ENCODE measurements around the gene TMEM60. TPM values are rescaled to one million over a fixed set of nuclear protein-coding genes. Genes with fewer than 3 reads are reported as not detected.

The TMEM60 gene
- total and polyA plus RNA-seq, 2 of the 8 experiments (the other 6 are each of a cell fraction or from before 2014, with no cell fraction given) = 22.1 to 29.2 TPM

- no peak overlapping the region for H2BK20ac ChIP-seq (ENCODE audit: low read length)
- FAIRE-seq (no peak), DNase-seq (ENCODE audit: low read depth in 1 of 2, low spot score in 2 of 2) (no peak)
- H3K4ac ChIP-seq (replicated peaks; ENCODE audit: insufficient read length, low read depth, low read length) = no peak overlapping the region
- no peak overlapping the region for H2AK5ac ChIP-seq (ENCODE audit: low read depth, low read length)
- no peak overlapping the region for H4K5ac ChIP-seq (ENCODE audit: insufficient read length, low read depth, low read length)
- H3K27me3 ChIP-seq (replicated peaks in 1 of 4; ENCODE audit: control insufficient read depth in 3 of 4, extremely low read depth in 1 of 4, insufficient read depth in 3 of 4, low read length in 3 of 4) = no peaks in the 10 kb centered on the region
- no peak overlapping the region for H2BK5ac ChIP-seq (ENCODE audit: low read depth, low read length)
- no peak overlapping the region for H3K23ac ChIP-seq (ENCODE audit: insufficient read length)
- no peak overlapping the region for H3K14ac ChIP-seq (ENCODE audit: insufficient read length)
- peak; percentile 50; the same call in 1 of the 2 replicates for TF ChIP-seq CEBPB (IDR thresholded peaks at IDR 0.05; ENCODE audit: low read depth, low read length)
- no peak for TF ChIP-seq MAFK (IDR thresholded peaks at IDR 0.05; ENCODE audit: low read depth, low read length)
- no peak for TF ChIP-seq NRF1 (IDR thresholded peaks at IDR 0.05; ENCODE audit: low read depth, low read length)
- no peak overlapping the region for H2BK12ac ChIP-seq (ENCODE audit: low read depth, low read length)
- 0 out of 2 replicates have a peak, but pooled peaks cover 3% of the 10 kb centered on the region for H3K79me1 ChIP-seq (ENCODE audit: low read depth, low read length)
- no peak overlapping the region for H3K56ac ChIP-seq (replicated peaks; ENCODE audit: insufficient read length, low read depth, low read length)
- H2BK120ac ChIP-seq (replicated peaks; ENCODE audit: low read depth, low read length) = no peak overlapping the region
- no peaks in the 10 kb centered on the region for H3K9me3 ChIP-seq (ENCODE audit: insufficient read depth in 2 of 2, low read depth in 1 of 2, low read length in 1 of 2)
- WGBS, 2 experiments (ENCODE audit: extremely low coverage in 1 of 2, insufficient coverage in 1 of 2, insufficient read length in 1 of 2, insufficient replicate concordance in 2 of 2, low coverage in 1 of 2, low lambda C conversion rate in 2 of 2, missing lambda C conversion rate in 1 of 2) = 78% methylated on average over 5 of the region's 5 CpGs; no CpG with 5 or more reads in 1 of the 2 experiments
- H3K27ac ChIP-seq (ENCODE audit: low read depth, low read length) = no peak overlapping the region
- H3K4me1 ChIP-seq (replicated peaks in 1 of 4; ENCODE audit: control insufficient read depth in 3 of 4, insufficient read depth in 4 of 4, low read length in 3 of 4) = peaks cover 0 to 2% (median 2%) of the 10 kb centered on the region in 4 experiments; a peak in 3 of 7 replicates
- H4K8ac ChIP-seq (ENCODE audit: extremely low read depth, insufficient read depth, low read length) = no peak overlapping the region
- H3K79me2 ChIP-seq (ENCODE audit: control insufficient read depth in 1 of 2, insufficient read depth in 2 of 2, low read length in 2 of 2) = peaks cover 0 to 37% of the 10 kb centered on the region in 2 experiments; a peak in 2 of 4 replicates
- no peak overlapping the region for H2BK15ac ChIP-seq (ENCODE audit: low read length)
- H2AFZ ChIP-seq (ENCODE audit: low read length) = no peak overlapping the region
- peak overlapping the region; percentile 83 to 87 for H3K4me2 ChIP-seq (ENCODE audit: insufficient read depth in 1 of 2, low read depth in 2 of 2, low read length in 2 of 2)
- H3K36me3 ChIP-seq (ENCODE audit: control insufficient read depth in 2 of 4, insufficient read depth in 4 of 4, low read length in 3 of 4) = peaks cover 0 to 4% (median 0%) of the 10 kb centered on the region in 4 experiments; a peak in 1 of 8 replicates
- peaks cover 0 to 2% of the 10 kb centered on the region in 2 experiments for H4K20me1 ChIP-seq (replicated peaks in 1 of 2; ENCODE audit: control insufficient read depth in 1 of 2, insufficient read depth in 2 of 2, low read length in 2 of 2)
- peak overlapping the region; percentile 81 to 89 (median 84); a peak in 7 of 8 replicates for H3K4me3 ChIP-seq (ENCODE audit: extremely low read depth in 1 of 4, insufficient read depth in 2 of 4, low read depth in 3 of 4, low read length in 4 of 4)
- peaks cover 3% of the 10 kb centered on the region for H3K23me2 ChIP-seq (ENCODE audit: low read depth, low read length)
- H3K9ac ChIP-seq (replicated peaks in 1 of 4; ENCODE audit: extremely low read depth in 1 of 4, low read depth in 3 of 4, low read length in 3 of 4) = peak overlapping the region in 1 of 4 experiments; percentile 53; a peak in 3 of 7 replicates
- H4K91ac ChIP-seq (replicated peaks; ENCODE audit: insufficient read length, low read length) = no peak overlapping the region
- H3K18ac ChIP-seq (ENCODE audit: extremely low read depth, low read length) = no peak overlapping the region
- CTCF ChIA-PET (ENCODE audit: partially characterized antibody) = interaction anchor here (0.9 kb wide), 1 partner anchor 146 kb away, joined by 3 read pairs; no protein-coding TSS in a partner anchor
- POLR2A ChIA-PET (ENCODE audit: partially characterized antibody) = interaction anchor here (1.2 kb wide), 1 partner anchor 10 kb away, joined by 3 read pairs; no protein-coding TSS in a partner anchor
These were observed 1.3 kb downstream of the TMEM60 start for GRCh38 chr7:77796960-77797359.
